T-helper 17 cell (primary cell): ENCODE measurements around the gene PDP2. TPM values are rescaled to one million over a fixed set of nuclear protein-coding genes. Genes with fewer than 3 reads are reported as not detected.

Experiments
- ATAC-seq: fragments of 150-1000 bp; cut with Tn5 transposase; 2 replicates; pipeline ENCODE4 v1.10.0; 2021; ENCODE audit warnings: mild to moderate bottlenecking, moderate library complexity
- DNase-seq, 3 donors: peaks; one replicate each; pipeline versions ENCODE4 v3.0.0 to v3.0.0-alpha.2; 2020 to 2021
- H3K9me3 ChIP-seq: one replicate; pipeline ENCODE4 v1.7.0; 2013; ENCODE audit warnings: low read length, mild to moderate bottlenecking; ENCODE audit not compliant: control insufficient read depth, poor library complexity, severe bottlenecking
- H3K27ac Mint-ChIP-seq: one replicate; pipeline ENCODE4 v1.8.0; 2022; ENCODE audit warnings: mild to moderate bottlenecking, moderate library complexity, mixed read lengths
- H3K27me3 Mint-ChIP-seq: one replicate; pipeline ENCODE4 v1.8.0; 2022; ENCODE audit warnings: mixed read lengths
- H3K36me3 Mint-ChIP-seq: one replicate; pipeline ENCODE4 v1.8.0; 2022; ENCODE audit warnings: low read depth, mixed read lengths
- H3K4me1 Mint-ChIP-seq: one replicate; pipeline ENCODE4 v1.8.0; 2022; ENCODE audit warnings: mild to moderate bottlenecking, mixed read lengths
- H3K4me3 Mint-ChIP-seq: one replicate; pipeline ENCODE4 v1.8.0; 2022; ENCODE audit warnings: mild to moderate bottlenecking, moderate library complexity, mixed read lengths
- total RNA-seq, 4 donors: library from RNA in 2 of 4; stranded (reverse) in 2 of 4; gene quantifications; one replicate each; pipeline ENCODE4 v1.2.3 and lab custom pipeline; 2022 to 2026

The PDP2 gene
- total RNA-seq, 2 donors from 2014 or later, result 5.8 to 8.9 TPM

DNA sequence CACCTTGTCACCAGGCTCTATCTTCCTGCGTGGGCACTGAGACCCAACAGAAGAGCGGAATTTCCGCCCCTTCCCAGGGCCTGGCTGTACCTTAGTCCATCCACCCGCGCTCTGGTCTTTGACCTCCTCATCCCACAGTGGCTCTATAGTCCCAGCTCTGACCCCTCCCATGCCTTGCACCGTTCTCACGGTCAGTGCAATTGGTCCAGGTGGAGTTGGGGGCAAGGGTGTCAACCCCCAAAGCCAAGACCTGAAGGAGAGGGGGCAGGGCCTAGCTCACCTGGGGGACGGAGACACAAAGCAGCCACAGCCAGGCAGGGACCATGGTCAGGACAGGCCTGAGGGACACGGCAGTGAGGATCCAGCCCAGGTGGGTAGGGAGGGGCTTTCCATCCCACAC, 37.4 kb downstream of the PDP2 start:
- no peak for DNase-seq
- ATAC-seq, result no peak
- H3K27me3 Mint-ChIP-seq, result peaks cover 20% of the 10 kb centered on the region
- no peaks in the 10 kb centered on the region for H3K4me1 Mint-ChIP-seq
- H3K27ac Mint-ChIP-seq, result no peak overlapping the region
- no peaks in the 10 kb centered on the region for H3K9me3 ChIP-seq
- peaks cover 2% of the 10 kb centered on the region for H3K36me3 Mint-ChIP-seq
- no peak overlapping the region for H3K4me3 Mint-ChIP-seq

DNA sequence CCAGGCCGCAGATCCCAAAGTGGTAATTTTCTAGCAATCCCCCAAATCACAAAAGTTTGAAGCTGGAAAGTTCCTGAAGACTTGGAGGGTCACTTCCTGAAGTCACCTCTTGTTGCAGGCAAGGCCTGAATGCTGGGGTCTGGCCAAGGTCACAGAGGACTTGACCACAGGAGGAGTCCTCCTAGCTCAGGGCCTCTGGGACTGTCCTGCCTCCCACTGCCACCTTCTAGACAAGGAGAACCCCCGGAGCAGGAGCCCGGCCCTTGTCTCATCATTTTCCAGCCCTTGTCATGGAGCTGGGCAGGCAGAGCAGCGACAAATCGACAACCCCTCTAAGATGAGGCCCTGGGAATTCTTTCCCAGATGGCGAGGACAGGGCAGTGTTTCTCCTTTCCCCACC, 38.0 kb downstream of the PDP2 start:
- peak overlapping the region; percentile 45 for H3K27ac Mint-ChIP-seq
- no peak for ATAC-seq

DNA sequence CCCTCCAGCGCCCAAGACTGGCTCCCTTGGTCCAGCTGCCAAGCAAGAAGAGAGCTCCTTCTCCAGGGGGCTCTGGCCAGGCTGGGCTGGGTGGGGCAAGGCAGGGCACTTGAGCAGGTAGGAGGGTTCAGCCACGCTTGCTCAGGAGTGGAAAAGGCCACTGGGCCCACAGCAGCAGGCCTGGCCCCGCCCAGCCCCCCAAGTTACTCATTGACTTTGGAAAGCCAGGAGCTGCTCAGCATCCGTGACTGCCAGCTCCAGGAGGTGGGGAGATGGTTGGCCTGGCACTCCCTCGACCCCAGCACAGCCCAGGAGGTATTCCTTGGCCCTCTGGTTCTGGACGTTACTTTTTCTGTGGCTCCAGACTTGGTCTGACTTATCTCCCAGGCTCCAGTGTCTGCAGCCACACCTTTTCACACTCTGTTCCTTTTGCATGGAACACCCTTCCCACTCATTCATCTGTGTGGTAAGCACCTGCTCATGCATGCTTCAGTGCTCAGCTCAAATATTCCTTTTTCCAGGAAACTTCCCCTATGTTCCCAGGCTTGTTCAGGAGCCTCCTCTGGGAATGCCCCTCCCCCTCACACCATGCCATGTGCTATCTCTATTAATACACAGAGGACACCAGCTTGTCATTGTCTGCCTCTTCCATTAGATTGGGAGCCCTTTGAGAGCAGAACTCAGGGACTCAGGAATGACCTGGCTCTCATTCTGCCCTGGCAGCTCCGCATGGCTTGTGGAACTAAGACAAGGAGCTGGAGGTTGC, 38.7 kb downstream of the PDP2 start, which contains the start of gene CDH16:
TSS of gene CDH16 (minus strand) at position 83 of the 766 bp plus-strand sequence. CDS start 820 bp downstream, outside the sequence.
- Mint-ChIP-seq H3K36me3 (peaks cover 3% of the 10 kb centered on the region), H3K4me1 (peaks cover 4% of the 10 kb centered on the region)

More for the DNA sequence above, 38.0 kb downstream of the PDP2 start:
- Mint-ChIP-seq H3K27me3 (peaks cover 26% of the 10 kb centered on the region), H3K4me3 (no peak overlapping the region), H3K4me1 (no peaks in the 10 kb centered on the region), H3K36me3 (peaks cover 2% of the 10 kb centered on the region)
- DNase-seq, result no peak
- H3K9me3 ChIP-seq, result no peaks in the 10 kb centered on the region

DNA sequence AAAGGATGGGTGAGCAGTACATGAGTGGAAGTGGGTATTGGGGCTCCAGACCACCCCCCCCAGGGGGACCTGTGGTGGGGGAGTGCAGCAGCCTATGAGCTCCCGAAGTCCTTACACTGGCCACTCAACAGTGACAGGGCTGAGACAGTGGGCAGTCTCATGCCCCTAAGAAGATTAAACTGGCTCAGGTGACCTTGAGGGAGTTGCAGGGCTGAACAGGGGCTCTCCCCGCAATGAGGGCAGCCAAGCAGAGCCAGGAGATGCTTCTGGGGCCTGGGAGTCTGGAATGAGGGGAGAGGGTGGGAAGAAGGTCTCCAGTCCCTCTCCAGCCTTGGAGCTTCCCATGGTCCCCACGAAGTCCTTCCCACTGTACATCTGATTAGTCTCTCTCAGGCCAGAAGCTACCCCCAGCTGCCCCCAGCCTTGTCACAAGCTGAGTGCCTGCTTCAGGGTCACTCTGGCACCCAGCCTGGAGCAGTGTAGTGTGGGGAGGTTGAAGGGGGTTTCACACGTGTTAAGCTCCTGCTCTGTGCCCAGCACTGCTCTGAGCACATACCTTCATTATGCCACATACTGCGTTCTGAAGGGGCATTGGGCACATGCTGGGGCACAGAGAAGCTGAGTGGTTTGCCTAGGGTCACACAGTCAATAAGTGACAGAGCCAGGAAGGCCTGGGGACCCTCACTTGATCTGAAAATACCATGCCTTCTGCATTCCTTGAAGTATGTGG, 39.4 kb downstream of the PDP2 start:
- no peak overlapping the region for H3K27ac Mint-ChIP-seq
- peaks cover 35% of the 10 kb centered on the region for H3K27me3 Mint-ChIP-seq
- H3K4me3 Mint-ChIP-seq, result no peak overlapping the region
- peaks cover 3% of the 10 kb centered on the region for H3K36me3 Mint-ChIP-seq
- DNase-seq, result no peak
- no peak for ATAC-seq
- peaks cover 6% of the 10 kb centered on the region for H3K4me1 Mint-ChIP-seq
- no peaks in the 10 kb centered on the region for H3K9me3 ChIP-seq

More for the DNA sequence above, 38.7 kb downstream of the PDP2 start, which contains the start of gene CDH16:
- no peaks in the 10 kb centered on the region for H3K9me3 ChIP-seq
- Mint-ChIP-seq H3K4me3 (no peak within 1 kb of the TSS), H3K27me3 (peaks cover 32% of the 10 kb centered on the region), H3K27ac (peak within 1 kb of the TSS; percentile 45)
- DNase-seq (no peak), ATAC-seq (no peak)

DNA sequence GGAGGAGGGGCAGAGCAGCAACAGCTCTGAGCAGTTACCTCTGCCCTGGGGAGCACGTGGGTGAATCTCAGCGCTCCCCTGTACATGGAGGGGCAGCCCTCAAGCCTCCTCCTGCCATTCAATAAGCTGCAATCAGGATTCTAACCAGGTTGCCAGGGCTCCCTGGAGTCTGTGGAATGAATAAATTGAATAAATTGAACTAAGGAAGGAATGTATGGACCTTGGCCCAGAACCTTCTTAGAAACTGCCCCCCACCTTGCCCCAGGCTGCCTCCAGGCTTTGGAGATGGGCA, 39.9 kb downstream of the PDP2 start:
- no peaks in the 10 kb centered on the region for H3K9me3 ChIP-seq
- no peak for DNase-seq

DNA sequence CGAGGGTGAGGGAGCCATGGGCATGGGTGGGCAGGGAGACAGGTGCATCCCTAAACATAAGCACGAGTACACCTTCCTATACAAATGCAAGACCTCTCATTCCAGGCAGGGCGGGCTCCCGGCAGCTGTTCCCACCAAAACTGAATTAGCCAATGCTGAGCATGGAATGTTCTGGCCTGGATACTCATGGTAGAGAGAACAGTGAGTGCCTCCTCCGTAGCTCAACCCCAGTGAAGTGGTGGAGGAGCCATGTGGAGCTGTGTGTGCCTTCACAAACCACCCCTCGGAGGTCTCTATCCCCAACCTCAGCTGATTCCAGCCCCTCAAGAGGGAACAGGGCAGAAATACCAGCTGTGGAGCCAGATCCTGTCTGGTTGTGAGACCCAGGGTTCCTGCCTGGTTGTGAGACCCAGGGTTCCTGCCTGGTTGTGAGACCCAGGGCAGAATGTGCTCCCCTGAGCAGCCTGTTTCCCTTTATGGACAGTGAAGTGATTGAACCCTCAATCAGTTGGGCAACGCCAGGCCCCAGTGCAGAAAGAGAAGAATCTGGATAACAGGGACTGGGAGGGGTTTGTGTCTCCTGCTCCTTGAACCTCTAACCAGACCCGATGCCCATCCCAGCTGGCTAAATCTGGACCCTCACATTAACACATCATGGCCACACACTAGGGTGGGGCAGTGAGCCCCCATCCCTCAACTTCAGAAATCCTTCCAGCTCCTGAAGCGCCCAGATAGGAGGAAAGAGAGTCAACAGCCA, 40.8 kb downstream of the PDP2 start:
- H3K36me3 Mint-ChIP-seq, result peaks cover 3% of the 10 kb centered on the region
- peaks cover 44% of the 10 kb centered on the region for H3K27me3 Mint-ChIP-seq
- DNase-seq (no peak), ATAC-seq (no peak)
- no peak overlapping the region for H3K27ac Mint-ChIP-seq
- no peaks in the 10 kb centered on the region for H3K9me3 ChIP-seq
- no peak overlapping the region for H3K4me3 Mint-ChIP-seq
- H3K4me1 Mint-ChIP-seq, result peaks cover 8% of the 10 kb centered on the region

More for the DNA sequence above, 39.9 kb downstream of the PDP2 start:
- Mint-ChIP-seq H3K36me3 (peaks cover 3% of the 10 kb centered on the region), H3K4me3 (no peak overlapping the region), H3K27ac (no peak overlapping the region), H3K27me3 (peaks cover 35% of the 10 kb centered on the region), H3K4me1 (peaks cover 7% of the 10 kb centered on the region)
- no peak for ATAC-seq

DNA sequence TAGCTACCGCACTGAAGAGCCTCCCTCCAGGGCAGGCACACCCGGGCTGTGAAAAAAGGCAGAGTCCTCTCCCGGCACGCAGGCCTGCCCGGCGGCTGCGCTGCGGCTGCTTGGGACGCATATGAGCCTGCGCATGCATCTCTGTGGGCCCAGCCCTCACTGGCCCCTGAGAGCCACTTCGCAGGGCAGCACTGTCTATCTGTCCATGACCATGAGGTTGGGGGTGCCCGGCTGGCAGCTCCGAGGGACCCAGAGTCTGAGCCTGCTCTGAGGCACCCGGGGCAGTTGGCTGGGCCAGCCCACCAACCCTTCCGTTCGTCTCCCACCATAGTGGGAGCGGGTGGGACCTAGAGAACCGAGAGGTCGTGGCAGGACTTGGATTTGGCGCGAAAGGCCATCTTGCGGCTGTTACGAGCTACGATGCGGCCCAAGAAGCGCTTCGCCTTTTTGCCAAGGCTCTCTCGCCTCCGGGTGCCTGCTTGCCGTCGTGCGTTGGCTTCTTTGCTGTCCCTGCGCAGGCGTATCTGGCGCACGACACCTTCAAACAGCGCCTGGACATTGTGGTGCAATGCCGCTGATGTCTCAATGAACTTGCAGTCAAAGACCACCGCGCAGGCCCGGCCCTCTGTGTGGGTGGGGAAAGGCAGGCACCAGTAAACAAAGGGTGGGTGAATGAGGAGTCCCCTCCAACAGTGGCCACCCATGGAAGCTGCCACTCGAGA, 41.6 kb downstream of the PDP2 start:
- Mint-ChIP-seq H3K4me3 (no peak overlapping the region), H3K27ac (no peak overlapping the region), H3K27me3 (peaks cover 46% of the 10 kb centered on the region), H3K4me1 (peaks cover 8% of the 10 kb centered on the region), H3K36me3 (peaks cover 3% of the 10 kb centered on the region)
- no peaks in the 10 kb centered on the region for H3K9me3 ChIP-seq
- no peak for DNase-seq
- ATAC-seq, result no peak

DNA sequence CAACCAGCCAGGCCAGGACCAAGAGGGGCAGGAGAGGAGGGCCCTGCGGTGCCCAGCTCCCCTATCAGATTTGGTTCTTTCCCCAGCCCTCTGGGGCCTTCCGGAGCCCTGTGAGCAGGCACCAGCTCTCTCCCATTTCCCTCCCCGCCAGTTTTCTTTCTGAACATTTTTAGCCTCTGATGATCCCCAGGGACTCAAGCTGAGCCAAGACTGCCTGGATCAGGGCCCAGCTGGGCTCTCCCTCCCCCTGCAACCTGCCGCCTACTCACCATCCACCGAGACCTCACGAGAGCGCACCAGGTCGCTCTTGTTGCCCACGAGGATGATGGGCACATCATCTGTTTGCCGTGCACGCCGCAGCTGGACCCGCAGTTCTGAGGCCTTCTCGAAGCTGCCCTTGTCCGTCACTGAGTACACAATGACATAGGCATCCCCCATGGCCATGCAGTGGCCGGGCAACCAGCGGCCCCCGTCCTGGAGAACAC, 43.0 kb downstream of the PDP2 start:
- Mint-ChIP-seq H3K27ac (no peak overlapping the region), H3K4me1 (peaks cover 8% of the 10 kb centered on the region), H3K4me3 (no peak overlapping the region), H3K27me3 (peaks cover 43% of the 10 kb centered on the region), H3K36me3 (peaks cover 3% of the 10 kb centered on the region)
- DNase-seq, result no peak
- ATAC-seq, result no peak
- H3K9me3 ChIP-seq, result no peaks in the 10 kb centered on the region

DNA sequence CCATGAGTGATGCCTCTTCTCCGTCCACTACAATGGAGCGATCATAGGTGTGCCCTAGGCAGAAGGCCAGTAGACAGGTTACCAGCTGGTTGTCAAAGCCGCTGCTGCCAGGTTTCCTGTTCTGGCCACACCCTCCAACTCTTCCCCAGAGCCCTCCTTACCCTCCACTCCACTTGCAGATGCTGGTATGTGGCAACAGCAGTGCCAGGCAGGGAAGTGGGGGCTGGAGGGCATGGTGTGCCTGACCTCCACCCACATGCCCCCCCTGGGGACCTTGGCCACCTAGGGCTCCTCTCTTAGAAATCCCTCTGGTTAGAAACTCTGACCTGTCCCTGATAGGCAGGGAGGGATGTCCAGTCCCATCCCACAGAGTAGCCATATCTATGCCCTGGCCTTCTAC, 43.6 kb downstream of the PDP2 start:
- Mint-ChIP-seq H3K27ac (no peak overlapping the region), H3K36me3 (peaks cover 3% of the 10 kb centered on the region), H3K27me3 (peaks cover 39% of the 10 kb centered on the region), H3K4me3 (peak overlapping the region; percentile 21), H3K4me1 (peaks cover 8% of the 10 kb centered on the region)
- H3K9me3 ChIP-seq, result no peaks in the 10 kb centered on the region
- no peak for DNase-seq
- ATAC-seq, result no peak

DNA sequence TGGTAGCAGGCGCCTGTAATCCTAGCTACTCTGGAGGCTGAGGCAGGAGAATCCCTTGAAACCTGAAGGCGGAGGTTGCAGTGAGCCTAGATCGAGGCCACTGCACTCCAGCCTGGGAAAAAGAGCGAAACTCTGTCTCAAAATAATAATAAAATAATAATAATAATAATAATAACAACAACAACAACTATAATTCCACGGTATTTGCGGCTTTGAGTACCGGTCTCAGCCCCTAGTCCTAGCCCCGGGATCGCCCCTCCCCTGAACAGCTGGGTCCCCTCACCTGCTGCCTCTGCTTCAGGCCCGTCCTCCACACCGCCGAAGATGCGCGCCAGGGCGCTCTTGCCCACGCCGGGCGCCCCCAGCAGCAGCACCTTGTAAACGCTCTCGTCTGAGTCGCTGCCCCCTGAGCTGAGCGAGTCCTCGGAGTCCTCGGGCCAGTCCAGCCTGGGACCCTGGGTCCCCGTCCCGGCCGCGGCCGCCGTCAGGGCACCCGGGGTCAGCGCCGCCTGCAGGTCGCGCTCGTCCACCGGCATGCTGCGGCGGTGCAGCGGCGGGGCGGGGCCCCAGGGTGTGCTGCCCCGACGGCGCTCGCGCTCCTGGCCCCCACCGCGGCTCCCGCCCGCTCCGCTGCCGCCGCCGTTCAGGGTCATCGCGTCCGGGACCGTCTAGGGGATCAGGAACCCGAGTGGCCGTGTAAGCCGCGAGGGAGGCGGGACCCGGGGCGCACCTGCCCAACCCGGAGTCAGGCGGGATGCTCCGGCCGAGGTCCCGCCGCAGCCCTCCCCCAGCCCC, 44.4 kb downstream of the PDP2 start:
- ATAC-seq (peak; percentile 78), DNase-seq (peak; percentile 26 to 40 (median 32))
- H3K9me3 ChIP-seq, result no peaks in the 10 kb centered on the region
- Mint-ChIP-seq H3K27ac (no peak overlapping the region), H3K27me3 (peaks cover 39% of the 10 kb centered on the region), H3K36me3 (peaks cover 3% of the 10 kb centered on the region), H3K4me1 (peaks cover 8% of the 10 kb centered on the region), H3K4me3 (peak overlapping the region; percentile 79)

DNA sequence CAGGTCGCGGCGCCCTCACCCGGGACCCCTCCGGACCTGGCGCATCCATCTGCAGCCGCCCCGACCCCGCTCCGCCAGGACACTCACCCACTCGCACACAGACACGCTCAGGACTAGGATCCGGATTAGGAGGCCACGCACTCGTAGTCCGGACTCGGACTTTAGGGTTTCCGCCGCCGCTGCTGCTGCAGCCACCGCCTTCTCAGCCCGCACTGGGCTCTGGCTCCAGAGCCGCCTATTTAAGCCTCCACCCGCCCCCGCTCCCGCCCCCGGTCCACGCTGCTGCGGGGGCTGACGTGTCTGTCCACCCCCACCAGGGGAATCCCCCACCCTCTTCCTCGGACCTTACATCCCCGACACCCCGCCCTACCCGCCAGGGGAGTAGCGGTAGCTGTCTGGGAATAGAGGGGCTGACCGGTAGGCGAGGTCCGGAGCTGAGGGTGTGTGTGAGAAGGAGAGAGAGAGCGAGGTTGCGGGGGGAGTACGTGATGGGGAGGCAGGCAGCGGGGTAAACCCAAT, 45.1 kb downstream of the PDP2 start, which contains the start of gene RRAD:
TSS of gene RRAD (minus strand) at position 214 of the 519 bp plus-strand sequence. CDS start 356 bp downstream, outside the sequence.
- no peak within 1 kb of the TSS for H3K27ac Mint-ChIP-seq
- no peaks in the 10 kb centered on the region for H3K9me3 ChIP-seq
- peaks cover 3% of the 10 kb centered on the region for H3K36me3 Mint-ChIP-seq
- no peak for ATAC-seq
- DNase-seq, result no peak
- H3K27me3 Mint-ChIP-seq, result peaks cover 39% of the 10 kb centered on the region
- H3K4me3 Mint-ChIP-seq, result peak within 1 kb of the TSS; percentile 79
- peaks cover 8% of the 10 kb centered on the region for H3K4me1 Mint-ChIP-seq
